GM18858 (cell line): ENCODE measurements around the gene PLSCR4.

Source experiments
- ATAC-seq: cut with Tn5 transposase; IDR thresholded peaks from one replicate; pipeline ENCODE4 v1.9.1; 2021; ENCODE audit not compliant: unreplicated experiment

Gene PLSCR4

GRCh38 chr3:146163584-146163983, 87.3 kb downstream of the PLSCR4 start:
- ATAC-seq, result no peak

GRCh38 chr3:146162561-146162960, 88.3 kb downstream of the PLSCR4 start:
- no peak for ATAC-seq

GRCh38 chr3:146161663-146162002, 89.3 kb downstream of the PLSCR4 start:
- no peak for ATAC-seq

GRCh38 chr3:146160964-146161662, 89.8 kb downstream of the PLSCR4 start, which contains the start of gene PLOD2:
Gene PLOD2 (minus strand): TSS chr3:146161184. CDS start chr3:146160989, 195 bp downstream.
- peak; percentile 42 for ATAC-seq

GRCh38 chr3:146160321-146160963, 90.5 kb downstream of the PLSCR4 start:
- ATAC-seq, result peak; percentile 7

GRCh38 chr3:146159616-146160320, 91.1 kb downstream of the PLSCR4 start:
- no peak for ATAC-seq

GRCh38 chr3:146159037-146159436, 91.9 kb downstream of the PLSCR4 start:
- ATAC-seq, result no peak

- no peak for ATAC-seq
Observed at GRCh38 chr3:146157325-146158060, 93.4 kb downstream of the PLSCR4 start.

GRCh38 chr3:146156666-146157314, 94.1 kb downstream of the PLSCR4 start:
- no peak for ATAC-seq

- no peak for ATAC-seq
Observed at GRCh38 chr3:146156095-146156494, 94.8 kb downstream of the PLSCR4 start.

- no peak for ATAC-seq
Observed at GRCh38 chr3:146154995-146155394, 95.9 kb downstream of the PLSCR4 start.

- ATAC-seq, result no peak
Observed at GRCh38 chr3:146154316-146154715, 96.6 kb downstream of the PLSCR4 start.

GRCh38 chr3:146153429-146153828, 97.5 kb downstream of the PLSCR4 start:
- ATAC-seq, result no peak

- no peak for ATAC-seq
Observed at GRCh38 chr3:146152834-146153233, 98.1 kb downstream of the PLSCR4 start.

- ATAC-seq, result no peak
Observed at GRCh38 chr3:146148468-146148931, 102.4 kb downstream of the PLSCR4 start.

- no peak for ATAC-seq
Observed at GRCh38 chr3:146145642-146146041, 105.3 kb downstream of the PLSCR4 start.

GRCh38 chr3:146142757-146143156, 108.1 kb downstream of the PLSCR4 start:
- ATAC-seq, result no peak
